Measurements from ENCODE around the gene BTBD8.

BTBD8 gene

GRCh38 chr1:92125204-92125603 lies 45.1 kb downstream of the BTBD8 start:
- H3K4me1 ChIP-seq = no peaks in the 10 kb centered on the region
- H3K36me3 ChIP-seq = no peaks in the 10 kb centered on the region
- no peak overlapping the region for H3K9ac ChIP-seq
- H4K20me1 ChIP-seq = no peaks in the 10 kb centered on the region
- no peak overlapping the region for H3K27ac ChIP-seq
- H3K27me3 ChIP-seq = no peaks in the 10 kb centered on the region
- TF ChIP-seq Cebpa-rat (IDR thresholded peaks at IDR 0.05) = no peak
- no peak overlapping the region for H3K4me2 ChIP-seq
- H3K9me3 ChIP-seq = no peaks in the 10 kb centered on the region
- no peak overlapping the region for H3K4me3 ChIP-seq

- no peak overlapping the region for H3K27ac ChIP-seq
- no peak for TF ChIP-seq Cebpa-rat (IDR thresholded peaks at IDR 0.05)
- H3K4me2 ChIP-seq = no peak overlapping the region
- H3K36me3 ChIP-seq = no peaks in the 10 kb centered on the region
- H3K4me3 ChIP-seq = no peak overlapping the region
- no peaks in the 10 kb centered on the region for H3K9me3 ChIP-seq
- H3K4me1 ChIP-seq = no peaks in the 10 kb centered on the region
- no peaks in the 10 kb centered on the region for H4K20me1 ChIP-seq
- no peaks in the 10 kb centered on the region for H3K27me3 ChIP-seq
- no peak overlapping the region for H3K9ac ChIP-seq
Measured at GRCh38 chr1:92126088-92126487, 45.9 kb downstream of the BTBD8 start.

DNA sequence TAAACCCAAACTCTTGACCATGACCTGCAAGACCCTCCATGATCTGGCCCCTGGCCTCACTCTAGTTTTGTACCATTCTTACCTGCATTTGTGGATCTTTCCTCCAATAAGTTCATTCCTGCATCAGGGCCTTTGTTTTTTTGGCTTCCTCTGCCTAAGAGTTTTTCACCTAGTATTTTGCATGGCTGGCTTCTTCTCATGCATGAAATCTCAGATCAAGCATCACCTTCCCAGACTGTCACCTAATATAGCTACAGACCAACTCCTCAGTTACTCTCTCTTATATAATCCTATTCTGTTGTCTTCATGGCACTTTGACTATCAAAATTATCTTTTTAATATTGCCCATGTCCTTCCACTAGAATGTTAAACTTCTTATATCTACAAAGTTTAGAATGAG lies 54.2 kb downstream of the BTBD8 start:
- Histone ChIP-seq H3K9me3 (no peaks in the 10 kb centered on the region), H3K4me2 (no peak overlapping the region), H3K27me3 (no peaks in the 10 kb centered on the region), H3K4me3 (no peak overlapping the region), H3K9ac (no peak overlapping the region), H3K36me3 (no peaks in the 10 kb centered on the region), H3K27ac (no peak overlapping the region), H3K4me1 (no peaks in the 10 kb centered on the region), H4K20me1 (no peaks in the 10 kb centered on the region)
- no peak for TF ChIP-seq Cebpa-rat (IDR thresholded peaks at IDR 0.05)

DNA sequence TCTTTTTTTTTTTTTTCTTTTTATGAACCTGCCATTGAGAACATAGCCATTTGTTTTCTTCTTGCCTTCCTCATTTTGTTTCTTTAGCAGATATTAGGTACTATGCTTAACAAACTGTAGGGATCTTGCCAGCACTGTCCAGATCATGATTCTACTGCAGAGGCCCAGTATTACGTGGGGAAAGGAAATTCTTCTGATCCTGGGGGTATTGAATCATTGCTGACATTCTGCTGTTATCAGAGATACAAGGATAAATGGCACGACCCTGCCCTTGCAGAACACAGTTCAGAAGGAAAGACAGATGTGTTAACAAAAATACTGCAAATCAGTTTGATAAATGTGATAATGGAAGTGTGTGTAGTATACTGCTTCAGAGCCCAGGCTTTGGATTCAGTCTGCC lies 56.2 kb downstream of the BTBD8 start:
- no peak overlapping the region for H3K27ac ChIP-seq
- H3K4me1 ChIP-seq = no peaks in the 10 kb centered on the region
- H4K20me1 ChIP-seq = no peaks in the 10 kb centered on the region
- H3K9me3 ChIP-seq = no peaks in the 10 kb centered on the region
- no peaks in the 10 kb centered on the region for H3K36me3 ChIP-seq
- no peaks in the 10 kb centered on the region for H3K27me3 ChIP-seq
- H3K9ac ChIP-seq = no peak overlapping the region
- H3K4me3 ChIP-seq = no peak overlapping the region
- no peak overlapping the region for H3K4me2 ChIP-seq
- no peak for TF ChIP-seq Cebpa-rat (IDR thresholded peaks at IDR 0.05)

DNA sequence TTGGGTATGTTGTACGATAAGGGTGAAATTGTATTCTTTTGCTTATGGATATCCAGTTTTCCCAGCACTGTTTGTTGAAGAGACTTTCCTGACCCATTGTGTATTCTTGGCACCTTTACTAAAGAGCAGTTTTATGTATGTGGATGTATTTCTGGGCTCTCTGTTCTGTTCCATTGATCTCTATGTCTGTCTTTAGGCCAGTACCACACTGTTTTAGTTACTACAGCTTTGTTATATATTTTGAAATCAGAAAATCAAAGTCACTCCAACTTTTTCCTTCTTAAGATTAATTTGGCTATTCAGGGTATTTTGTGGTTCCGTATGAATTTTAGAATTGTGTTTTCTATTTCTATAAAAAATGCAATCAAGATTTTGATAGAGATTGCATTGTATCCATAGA lies 74.8 kb downstream of the BTBD8 start:
- Histone ChIP-seq H4K20me1 (no peaks in the 10 kb centered on the region), H3K4me1 (no peaks in the 10 kb centered on the region), H3K4me3 (no peak overlapping the region), H3K9me3 (peaks cover 31% of the 10 kb centered on the region), H3K27me3 (no peaks in the 10 kb centered on the region), H3K36me3 (no peaks in the 10 kb centered on the region), H3K27ac (no peak overlapping the region), H3K4me2 (no peak overlapping the region), H3K9ac (no peak overlapping the region)
- TF ChIP-seq Cebpa-rat (IDR thresholded peaks at IDR 0.05) = no peak

- TF ChIP-seq Cebpa-rat (IDR thresholded peaks at IDR 0.05) = no peak
Measured at GRCh38 chr1:92159593-92159992, 79.4 kb downstream of the BTBD8 start.

GRCh38 chr1:92165389-92165788 lies 85.2 kb downstream of the BTBD8 start:
- H3K27me3 ChIP-seq = no peaks in the 10 kb centered on the region
- H3K9me3 ChIP-seq = peaks cover 7% of the 10 kb centered on the region
- no peak overlapping the region for H3K4me3 ChIP-seq
- no peak overlapping the region for H3K27ac ChIP-seq
- no peak overlapping the region for H3K4me2 ChIP-seq
- no peaks in the 10 kb centered on the region for H3K36me3 ChIP-seq
- no peak for TF ChIP-seq Cebpa-rat (IDR thresholded peaks at IDR 0.05)
- H3K9ac ChIP-seq = no peak overlapping the region
- no peaks in the 10 kb centered on the region for H3K4me1 ChIP-seq
- H4K20me1 ChIP-seq = no peaks in the 10 kb centered on the region

More at GRCh38 chr1:92159593-92159992, 79.4 kb downstream of the BTBD8 start:
- Histone ChIP-seq H3K27ac (no peak overlapping the region), H3K36me3 (no peaks in the 10 kb centered on the region), H3K4me3 (no peak overlapping the region), H3K9ac (no peak overlapping the region), H3K9me3 (peaks cover 35% of the 10 kb centered on the region), H4K20me1 (no peaks in the 10 kb centered on the region), H3K4me1 (no peaks in the 10 kb centered on the region), H3K4me2 (no peak overlapping the region), H3K27me3 (no peaks in the 10 kb centered on the region)

GRCh38 chr1:92167151-92167550 lies 87.0 kb downstream of the BTBD8 start:
- no peaks in the 10 kb centered on the region for H4K20me1 ChIP-seq
- H3K36me3 ChIP-seq = no peaks in the 10 kb centered on the region
- no peak overlapping the region for H3K9ac ChIP-seq
- no peak overlapping the region for H3K4me2 ChIP-seq
- H3K4me1 ChIP-seq = no peaks in the 10 kb centered on the region
- no peak for TF ChIP-seq Cebpa-rat (IDR thresholded peaks at IDR 0.05)
- no peak overlapping the region for H3K4me3 ChIP-seq
- H3K27ac ChIP-seq = no peak overlapping the region
- H3K27me3 ChIP-seq = no peaks in the 10 kb centered on the region
- H3K9me3 ChIP-seq = no peaks in the 10 kb centered on the region

DNA sequence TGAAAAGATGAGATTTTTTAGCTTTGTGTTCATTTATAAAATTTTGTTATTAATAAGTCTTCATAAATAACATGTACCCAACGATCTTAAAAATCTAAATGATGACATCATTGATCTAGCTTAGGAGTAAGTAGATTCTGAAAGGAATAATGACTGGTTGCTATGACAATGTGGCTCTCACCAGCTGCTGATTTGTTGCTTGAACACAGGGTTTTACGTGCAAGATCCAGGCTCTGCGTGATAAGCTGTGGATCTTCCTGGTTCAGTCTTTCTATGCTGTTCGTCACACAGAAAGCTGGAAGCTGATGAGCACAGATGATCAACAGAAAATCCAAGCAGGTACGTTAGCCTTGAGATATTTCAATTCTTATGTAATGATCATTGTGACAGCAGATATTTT lies 88.5 kb downstream of the BTBD8 start:
- Histone ChIP-seq H3K4me2 (no peak overlapping the region), H3K36me3 (no peaks in the 10 kb centered on the region), H3K9me3 (no peaks in the 10 kb centered on the region), H4K20me1 (no peaks in the 10 kb centered on the region), H3K9ac (no peak overlapping the region), H3K27me3 (no peaks in the 10 kb centered on the region), H3K4me1 (no peaks in the 10 kb centered on the region), H3K27ac (no peak overlapping the region), H3K4me3 (no peak overlapping the region)
- no peak for TF ChIP-seq Cebpa-rat (IDR thresholded peaks at IDR 0.05)

DNA sequence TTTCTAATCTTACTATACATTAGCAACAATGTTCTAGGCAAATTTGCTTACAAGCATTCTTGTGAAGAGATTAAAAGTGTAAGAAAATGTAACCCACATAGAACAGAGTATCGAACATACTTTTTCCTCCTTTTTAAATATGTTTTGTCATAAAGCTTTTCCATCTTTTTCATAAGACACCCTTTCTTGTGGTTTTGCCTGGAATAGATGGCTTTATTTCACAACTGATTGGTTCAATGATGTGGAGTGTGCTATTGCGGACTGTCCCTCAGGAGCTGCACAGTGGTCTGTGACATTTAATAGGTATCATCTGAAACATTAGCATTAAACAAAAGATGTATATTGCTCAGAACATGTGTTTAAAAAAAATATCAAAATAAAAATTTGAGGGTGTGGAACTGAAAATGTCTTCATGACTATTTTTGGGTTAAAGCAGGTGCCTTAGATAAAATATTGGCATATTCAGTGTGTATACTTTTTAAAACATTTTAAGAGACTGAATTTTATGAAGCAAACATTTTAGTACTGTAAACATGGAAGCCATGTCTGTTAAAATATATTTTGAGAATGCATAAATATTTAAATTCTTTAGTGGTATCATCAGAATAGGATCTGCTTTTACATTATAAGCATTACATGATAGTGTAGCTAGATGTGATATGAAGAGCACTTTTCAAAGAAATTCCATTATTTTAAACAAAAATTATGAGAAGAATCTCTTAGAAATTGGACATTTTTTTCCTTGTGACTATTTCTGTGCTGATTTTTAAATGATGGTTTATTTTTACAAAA lies 89.3 kb downstream of the BTBD8 start:
- Histone ChIP-seq H3K36me3 (no peaks in the 10 kb centered on the region), H3K4me2 (no peak overlapping the region), H3K4me3 (no peak overlapping the region), H3K4me1 (no peaks in the 10 kb centered on the region), H3K27me3 (no peaks in the 10 kb centered on the region), H3K27ac (no peak overlapping the region), H4K20me1 (no peaks in the 10 kb centered on the region), H3K9ac (no peak overlapping the region), H3K9me3 (no peaks in the 10 kb centered on the region)
- TF ChIP-seq Cebpa-rat (IDR thresholded peaks at IDR 0.05) = no peak

DNA sequence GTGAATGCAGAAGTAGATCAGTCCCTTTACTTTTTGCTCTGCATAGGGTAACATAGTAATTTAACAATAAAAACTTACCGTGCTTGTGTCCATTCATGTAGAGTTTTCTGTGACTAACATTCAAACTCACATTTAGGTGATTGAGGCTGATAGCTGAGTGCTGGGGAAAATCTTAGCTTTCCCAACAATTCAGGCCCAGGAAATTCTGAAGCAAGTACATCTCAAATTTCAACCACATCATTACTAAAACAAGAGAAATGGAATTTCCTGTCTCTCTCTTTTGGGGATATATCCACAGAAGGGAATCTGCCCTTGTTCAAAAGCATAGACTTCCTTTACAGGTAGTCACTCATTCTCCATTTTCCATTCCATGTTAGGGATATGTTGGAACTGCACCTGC lies 104.5 kb downstream of the BTBD8 start:
- H3K4me3 ChIP-seq = no peak overlapping the region
- H3K4me2 ChIP-seq = no peak overlapping the region
- no peak overlapping the region for H3K9ac ChIP-seq
- no peaks in the 10 kb centered on the region for H3K27me3 ChIP-seq
- no peak for TF ChIP-seq Cebpa-rat (IDR thresholded peaks at IDR 0.05)
- no peaks in the 10 kb centered on the region for H3K9me3 ChIP-seq
- H3K36me3 ChIP-seq = no peaks in the 10 kb centered on the region
- H3K4me1 ChIP-seq = no peaks in the 10 kb centered on the region
- no peak overlapping the region for H3K27ac ChIP-seq
- H4K20me1 ChIP-seq = no peaks in the 10 kb centered on the region
